Panc1 (cell line): Measurements from ENCODE around the gene PRKCZ. TPM values are rescaled to one million over a fixed set of nuclear protein-coding genes. Genes with fewer than 3 reads are reported as not detected.

Source experiments
- ATAC-seq: fragments of 200-7000 bp; cut with Tn5 transposase; 2 replicates; pipeline ENCODE4 v1.9.1; 2020; ENCODE audit warnings: mild to moderate bottlenecking, moderate library complexity
- BruUV-seq: library from RNA; stranded (reverse); fragments of 400-500 nt; replicated peaks from 2 replicates; lab custom pipeline; 2021; lab: Mats Ljungman, UMichigan
- CTCF ChIA-PET: fragments of 300-600 bp; sonication (Branson Sonifier 250); formaldehyde crosslinking; loops from one replicate; lab custom pipeline; 2022; ENCODE audit warnings: antibody characterized with exemption; lab: Charles Lee
- POLR2A ChIA-PET: fragments of 300-600 bp; sonication (Branson Sonifier 250); formaldehyde crosslinking; loops from one replicate; lab custom pipeline; 2022; ENCODE audit warnings: antibody characterized with exemption; lab: Charles Lee
- DNase-seq: peaks from one replicate; pipeline ENCODE4 v3.0.0-alpha.2; 2010; ENCODE audit warnings: low read depth, low spot score
- H3K27ac ChIP-seq: 2 replicates; pipeline ENCODE4 v1.5.1; 2011; ENCODE audit warnings: mild to moderate bottlenecking, low read length, inconsistent platforms
- H3K27me3 ChIP-seq: fragments of 200-500 bp; sonication (Bioruptor generic); 2 replicates; pipeline ENCODE4 v1.6.0; 2014; ENCODE audit warnings: low read length, inconsistent platforms; ENCODE audit not compliant: control insufficient read depth, insufficient read depth
- H3K36me3 ChIP-seq: fragments of 200-500 bp; sonication (Bioruptor generic); 2 replicates; pipeline ENCODE4 v1.5.1; 2014; ENCODE audit warnings: inconsistent platforms, mild to moderate bottlenecking, low read length, moderate library complexity; ENCODE audit not compliant: control insufficient read depth, insufficient read depth
- H3K4me1 ChIP-seq: 2 replicates; pipeline ENCODE4 v1.5.1; 2011; ENCODE audit warnings: inconsistent platforms, mild to moderate bottlenecking, low read length, moderate library complexity; ENCODE audit not compliant: control insufficient read depth, insufficient read depth
- H3K4me3 ChIP-seq, 2 experiments: 2 replicates each; pipeline ENCODE4 v1.5.1; 2011 to 2012; ENCODE audit warnings: low read depth in 2 of 2, low read length in 2 of 2, mild to moderate bottlenecking in 2 of 2, inconsistent platforms in 1 of 2, moderate library complexity in 1 of 2
- H3K9me3 ChIP-seq: fragments of 200-500 bp; sonication (Bioruptor generic); 2 replicates; pipeline ENCODE4 v1.5.1; 2014; ENCODE audit warnings: low read depth, mild to moderate bottlenecking, inconsistent platforms, low read length, moderate library complexity; ENCODE audit not compliant: control insufficient read depth, insufficient read depth
- POLR2AphosphoS5 ChIP-seq: IDR thresholded peaks from 2 replicates; pipeline ENCODE4 v1.6.1; 2012; ENCODE audit warnings: mild to moderate bottlenecking, low read depth, low read length, moderate library complexity
- SIN3A ChIP-seq: IDR thresholded peaks from 2 replicates; pipeline ENCODE4 v1.6.1; 2012; ENCODE audit warnings: low read depth, mild to moderate bottlenecking, low read length, moderate library complexity, borderline replicate concordance; ENCODE audit not compliant: insufficient read depth
- TCF7L2 ChIP-seq: IDR thresholded peaks from 2 replicates; pipeline ENCODE4 v1.6.1; 2011; ENCODE audit warnings: mild to moderate bottlenecking, low read depth, low read length, inconsistent platforms
- in situ Hi-C: cut with HindIII; loops from 2 replicates; pipeline ENCODE4 v1.10.0; 2016; ENCODE audit warnings: low sequenced_read_pairs, low pct_unique_long_range_greater_than_20kb
- intact Hi-C: fragments of 100-400 bp; cut with micrococcal nuclease; formaldehyde crosslinking; loops from one replicate; pipeline ENCODE4 v1.10.0; 2022; ENCODE audit not compliant: unreplicated experiment
- total RNA-seq: library from RNA; stranded (reverse); gene quantifications from one replicate; pipeline ENCODE4 v1.2.1, GENCODE V29; 2021; ENCODE audit not compliant: unreplicated experiment
- TF ChIP-seq, protein P1 (sequence below): fragments of 450-650 bp; IDR thresholded peaks from 2 replicates; pipeline ENCODE4 v1.5.1; 2017; ENCODE audit warnings: mild to moderate bottlenecking
- TF ChIP-seq, protein P2 (sequence below), 2 experiments: IDR thresholded peaks; 2 replicates each; pipeline ENCODE4 v1.6.1; 2011 to 2012; ENCODE audit warnings: low read depth in 2 of 2, control low read depth in 1 of 2, low read length in 1 of 2, mild to moderate bottlenecking in 1 of 2, moderate library complexity in 1 of 2; ENCODE audit not compliant: insufficient read depth in 1 of 2

PRKCZ gene
- total RNA-seq, 1 experiment from 2014 or later: 26.7 TPM

DNA sequence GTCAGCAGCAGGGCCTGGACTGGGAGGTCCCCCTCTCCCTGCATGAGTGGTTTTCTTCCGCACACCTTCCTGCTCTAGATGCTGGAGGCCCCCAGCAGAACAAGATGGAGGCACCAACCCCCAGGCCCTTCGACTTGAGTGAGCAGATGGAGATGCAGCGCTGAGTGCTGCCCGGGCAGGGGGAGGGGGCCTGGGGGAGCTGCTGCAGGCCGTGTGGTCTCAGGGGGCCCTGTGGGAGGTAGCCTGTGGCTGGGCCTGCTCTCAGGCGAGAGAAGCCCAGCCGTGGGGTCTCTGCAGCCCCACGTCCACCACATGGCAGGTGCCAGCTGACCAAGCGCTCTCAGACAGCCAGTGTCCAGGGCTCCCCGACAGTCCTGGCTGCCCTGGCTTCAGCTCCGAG lies 145.6 kb downstream of the PRKCZ start:
- TF ChIP-seq, protein P1, sequence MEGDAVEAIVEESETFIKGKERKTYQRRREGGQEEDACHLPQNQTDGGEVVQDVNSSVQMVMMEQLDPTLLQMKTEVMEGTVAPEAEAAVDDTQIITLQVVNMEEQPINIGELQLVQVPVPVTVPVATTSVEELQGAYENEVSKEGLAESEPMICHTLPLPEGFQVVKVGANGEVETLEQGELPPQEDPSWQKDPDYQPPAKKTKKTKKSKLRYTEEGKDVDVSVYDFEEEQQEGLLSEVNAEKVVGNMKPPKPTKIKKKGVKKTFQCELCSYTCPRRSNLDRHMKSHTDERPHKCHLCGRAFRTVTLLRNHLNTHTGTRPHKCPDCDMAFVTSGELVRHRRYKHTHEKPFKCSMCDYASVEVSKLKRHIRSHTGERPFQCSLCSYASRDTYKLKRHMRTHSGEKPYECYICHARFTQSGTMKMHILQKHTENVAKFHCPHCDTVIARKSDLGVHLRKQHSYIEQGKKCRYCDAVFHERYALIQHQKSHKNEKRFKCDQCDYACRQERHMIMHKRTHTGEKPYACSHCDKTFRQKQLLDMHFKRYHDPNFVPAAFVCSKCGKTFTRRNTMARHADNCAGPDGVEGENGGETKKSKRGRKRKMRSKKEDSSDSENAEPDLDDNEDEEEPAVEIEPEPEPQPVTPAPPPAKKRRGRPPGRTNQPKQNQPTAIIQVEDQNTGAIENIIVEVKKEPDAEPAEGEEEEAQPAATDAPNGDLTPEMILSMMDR: no peak
- TF ChIP-seq POLR2AphosphoS5 (no peak), TCF7L2 (no peak), SIN3A (no peak)
- TF ChIP-seq, protein P2, sequence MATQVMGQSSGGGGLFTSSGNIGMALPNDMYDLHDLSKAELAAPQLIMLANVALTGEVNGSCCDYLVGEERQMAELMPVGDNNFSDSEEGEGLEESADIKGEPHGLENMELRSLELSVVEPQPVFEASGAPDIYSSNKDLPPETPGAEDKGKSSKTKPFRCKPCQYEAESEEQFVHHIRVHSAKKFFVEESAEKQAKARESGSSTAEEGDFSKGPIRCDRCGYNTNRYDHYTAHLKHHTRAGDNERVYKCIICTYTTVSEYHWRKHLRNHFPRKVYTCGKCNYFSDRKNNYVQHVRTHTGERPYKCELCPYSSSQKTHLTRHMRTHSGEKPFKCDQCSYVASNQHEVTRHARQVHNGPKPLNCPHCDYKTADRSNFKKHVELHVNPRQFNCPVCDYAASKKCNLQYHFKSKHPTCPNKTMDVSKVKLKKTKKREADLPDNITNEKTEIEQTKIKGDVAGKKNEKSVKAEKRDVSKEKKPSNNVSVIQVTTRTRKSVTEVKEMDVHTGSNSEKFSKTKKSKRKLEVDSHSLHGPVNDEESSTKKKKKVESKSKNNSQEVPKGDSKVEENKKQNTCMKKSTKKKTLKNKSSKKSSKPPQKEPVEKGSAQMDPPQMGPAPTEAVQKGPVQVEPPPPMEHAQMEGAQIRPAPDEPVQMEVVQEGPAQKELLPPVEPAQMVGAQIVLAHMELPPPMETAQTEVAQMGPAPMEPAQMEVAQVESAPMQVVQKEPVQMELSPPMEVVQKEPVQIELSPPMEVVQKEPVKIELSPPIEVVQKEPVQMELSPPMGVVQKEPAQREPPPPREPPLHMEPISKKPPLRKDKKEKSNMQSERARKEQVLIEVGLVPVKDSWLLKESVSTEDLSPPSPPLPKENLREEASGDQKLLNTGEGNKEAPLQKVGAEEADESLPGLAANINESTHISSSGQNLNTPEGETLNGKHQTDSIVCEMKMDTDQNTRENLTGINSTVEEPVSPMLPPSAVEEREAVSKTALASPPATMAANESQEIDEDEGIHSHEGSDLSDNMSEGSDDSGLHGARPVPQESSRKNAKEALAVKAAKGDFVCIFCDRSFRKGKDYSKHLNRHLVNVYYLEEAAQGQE (IDR thresholded peaks at IDR 0.05; ENCODE audit: insufficient read depth in 1 of 2, low read depth in 2 of 2, low read length in 1 of 2): no peak
- H3K27ac ChIP-seq: peak overlapping the region; percentile 91; the same call in 1 of the 2 replicates
- no peaks in the 10 kb centered on the region for H3K9me3 ChIP-seq
- ChIA-PET CTCF (interaction anchor here (0.5 to 3.2 kb wide), 2 partner anchors 186 to 236 kb away, joined by 4 to 38 read pairs; no protein-coding TSS in a partner anchor), POLR2A (interaction anchor here (0.6 kb wide), 1 partner anchor 181 kb away, joined by 8 read pairs; no protein-coding TSS in a partner anchor)
- in situ Hi-C loops: loop anchor here (10.0 kb wide), 1 partner anchor 199 kb away; the partner anchor contains the start of genes MORN1 and RER1
- DNase-seq (no peak), ATAC-seq (no peak)
- BruUV-seq: no TSS peak
- H3K36me3 ChIP-seq: no peaks in the 10 kb centered on the region; the same call in 1 of the 2 replicates
- no peaks in the 10 kb centered on the region for H3K27me3 ChIP-seq
- intact Hi-C loops: loop anchor here (2.0 to 10.0 kb wide), 2 partner anchors 119 to 185 kb away; no protein-coding TSS in a partner anchor
- peaks cover 37% of the 10 kb centered on the region for H3K4me1 ChIP-seq
- no peak overlapping the region for H3K4me3 ChIP-seq

DNA sequence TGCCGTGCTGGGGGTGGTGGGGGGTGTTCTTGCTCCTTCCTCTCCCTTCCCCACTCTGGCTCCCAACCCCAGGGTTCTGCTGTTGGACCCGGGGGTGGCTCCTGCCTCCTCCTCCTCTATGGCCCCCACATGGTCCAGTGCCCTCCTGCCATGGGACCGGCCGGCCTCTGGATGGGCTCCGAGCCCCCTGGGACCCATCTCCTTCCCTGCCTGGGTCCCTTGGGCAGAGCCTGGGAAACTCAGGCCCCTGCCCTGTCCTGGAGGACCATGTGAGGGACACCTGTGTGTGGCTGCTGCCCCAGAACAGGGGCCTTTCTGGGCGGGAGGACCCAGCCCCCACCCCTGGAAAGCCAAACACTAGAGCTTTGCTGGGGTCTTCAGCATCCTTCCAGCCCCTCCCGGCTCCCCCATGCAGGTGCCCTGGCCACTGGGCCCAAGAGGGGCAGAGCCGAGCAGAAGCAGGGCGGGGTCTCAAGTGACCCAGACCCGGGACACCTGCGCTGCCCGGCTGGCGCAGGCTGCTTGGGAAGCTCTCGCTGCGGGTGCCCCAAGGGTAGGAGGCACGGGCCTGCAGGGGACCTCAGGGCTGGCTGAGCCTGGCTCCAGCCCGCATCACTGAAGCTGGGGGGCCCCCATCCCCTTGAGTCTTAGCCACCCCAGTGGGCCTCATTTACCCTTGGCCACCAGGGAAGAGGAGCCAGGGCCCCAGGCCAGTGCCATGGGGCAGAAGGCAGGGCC lies 146.9 kb downstream of the PRKCZ start:
- POLR2A ChIA-PET: interaction anchor here (0.6 kb wide), 2 partner anchors 115 to 194 kb away, joined by 3 to 5 read pairs; no protein-coding TSS in a partner anchor
- H3K9me3 ChIP-seq: no peaks in the 10 kb centered on the region
- peaks cover 28% of the 10 kb centered on the region for H3K4me1 ChIP-seq
- BruUV-seq: no TSS peak
- DNase-seq (no peak), ATAC-seq (no peak)
- H3K4me3 ChIP-seq: no peak overlapping the region
- CTCF ChIA-PET: interaction anchor here (3.2 kb wide), 1 partner anchor 184 kb away, joined by 38 read pairs; no protein-coding TSS in a partner anchor
- intact Hi-C loops: loop anchor here (10.0 kb wide), 1 partner anchor 118 kb away; no protein-coding TSS in a partner anchor
- H3K27ac ChIP-seq: no peak overlapping the region
- no peaks in the 10 kb centered on the region; the same call in 1 of the 2 replicates for H3K36me3 ChIP-seq
- TF ChIP-seq POLR2AphosphoS5 (no peak), SIN3A (no peak), TCF7L2 (no peak)
- TF ChIP-seq, protein P2 (IDR thresholded peaks at IDR 0.05; ENCODE audit: insufficient read depth in 1 of 2, low read depth in 2 of 2, low read length in 1 of 2): no peak
- TF ChIP-seq, protein P1: no peak
- H3K27me3 ChIP-seq: no peaks in the 10 kb centered on the region
- in situ Hi-C loops: loop anchor here (10.0 kb wide), 1 partner anchor 198 kb away; the partner anchor contains the start of genes MORN1 and RER1
